Activated CD8-positive, alpha-beta T cell treated with anti-CD3 and anti-CD28 coated beads for 36 hours (primary cell): Measurements from ENCODE around the gene TWIST1. TPM values are rescaled to one million over a fixed set of nuclear protein-coding genes. Genes with fewer than 3 reads are reported as not detected.

Source experiments
- ATAC-seq: fragments of 200-7000 bp; cut with Tn5 transposase; one replicate; pipeline ENCODE4 v1.10.0; 2021; ENCODE audit warnings: mild to moderate bottlenecking, moderate library complexity
- CTCF ChIA-PET: fragments of 350-600 bp; sonication (Branson Sonifier 250); formaldehyde crosslinking; loops from one replicate; lab custom pipeline; 2021; ENCODE audit warnings: antibody characterized with exemption; lab: Charles Lee
- POLR2A ChIA-PET: fragments of 350-600 bp; sonication (Branson Sonifier 250); formaldehyde crosslinking; loops from one replicate; lab custom pipeline; 2021; ENCODE audit warnings: antibody characterized with exemption; lab: Charles Lee
- DNase-seq: peaks from one replicate; pipeline ENCODE4 v3.0.0-alpha.2; 2020
- H3K27ac Mint-ChIP-seq: one replicate; pipeline ENCODE4 v1.8.0; 2021; ENCODE audit warnings: mild to moderate bottlenecking, mixed read lengths
- H3K27me3 Mint-ChIP-seq: one replicate; pipeline ENCODE4 v1.8.0; 2021; ENCODE audit warnings: mixed read lengths
- H3K36me3 Mint-ChIP-seq: one replicate; pipeline ENCODE4 v1.8.0; 2021; ENCODE audit warnings: low read depth, mixed read lengths
- H3K4me1 Mint-ChIP-seq: one replicate; pipeline ENCODE4 v1.8.0; 2021; ENCODE audit warnings: low read depth, mixed read lengths
- H3K4me3 Mint-ChIP-seq: one replicate; pipeline ENCODE4 v1.8.0; 2021; ENCODE audit warnings: mild to moderate bottlenecking, moderate library complexity, mixed read lengths
- H3K9me3 Mint-ChIP-seq: one replicate; pipeline ENCODE4 v1.8.0; 2021; ENCODE audit warnings: mixed read lengths
- intact Hi-C: fragments of 100-400 bp; cut with micrococcal nuclease; formaldehyde crosslinking; loops from one replicate; pipeline ENCODE4 v1.10.0; 2022
- total RNA-seq, 2 experiments: library from RNA; stranded (reverse); gene quantifications; one replicate each; pipeline ENCODE4 v1.2.3, GENCODE V29; 2021
- TF ChIP-seq, protein P1 (sequence below): fragments of 200-600 bp; IDR thresholded peaks from one replicate; pipeline ENCODE4 v1.8.0; 2022; ENCODE audit warnings: antibody characterized with exemption, mild to moderate bottlenecking

TWIST1 gene
- total RNA-seq, 2 experiments from 2014 or later, result 0.20 TPM; not detected in 1

DNA sequence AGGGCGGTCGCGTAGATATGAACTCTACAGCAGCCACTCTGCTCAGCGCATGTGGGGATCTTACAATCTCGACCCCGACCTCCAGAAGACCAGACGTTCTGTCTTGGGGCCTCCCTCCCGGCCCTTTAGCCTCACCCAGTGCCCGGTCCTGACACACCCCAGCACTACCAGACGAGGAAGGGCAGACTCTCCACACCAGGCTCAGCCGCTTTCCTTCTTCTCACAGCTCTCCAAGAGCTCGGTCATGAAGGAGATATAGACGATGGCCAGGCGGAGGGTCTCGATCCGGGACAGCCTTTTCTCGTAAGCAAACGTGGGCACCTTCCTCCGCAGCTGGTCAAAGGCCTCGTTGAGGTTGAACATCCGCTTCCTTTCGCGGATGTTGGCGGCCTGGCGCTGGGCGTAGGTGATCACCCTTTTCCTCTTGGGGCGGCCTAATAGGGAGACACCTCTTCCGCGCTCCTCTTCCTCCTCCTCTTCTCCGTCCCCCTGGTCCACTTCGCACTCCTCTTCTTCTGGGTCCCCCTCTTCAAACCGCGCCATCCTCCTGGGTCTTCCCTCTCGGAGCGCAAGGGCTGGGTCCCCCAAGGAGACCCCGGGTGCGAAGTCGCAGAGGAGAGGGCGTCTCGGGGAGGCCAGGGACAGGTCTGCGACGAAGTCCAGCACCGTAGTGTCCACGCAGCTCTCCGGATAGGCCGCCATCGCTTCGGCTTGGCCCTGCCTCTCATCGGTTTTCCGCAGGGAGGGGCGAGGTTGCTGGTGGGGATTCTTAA lies 27.4 kb upstream of the TWIST1 start, which contains the start of gene FERD3L:
Gene FERD3L, minus strand, starts transcription at position 761 of the 773 bp plus-strand sequence. Its CDS starts 59 bp downstream, at position 702.
- intact Hi-C loops, result no loop called here
- ChIA-PET POLR2A (no interaction called here), CTCF (interaction anchor here (1.2 kb wide), 1 partner anchor 23 kb away, joined by 3 read pairs; no protein-coding TSS in a partner anchor)
- H3K9me3 Mint-ChIP-seq, result no peaks in the 10 kb centered on the region
- no peak within 1 kb of the TSS for H3K27ac Mint-ChIP-seq
- H3K4me1 Mint-ChIP-seq, result no peaks in the 10 kb centered on the region
- peaks cover 28% of the 10 kb centered on the region for H3K27me3 Mint-ChIP-seq
- no peaks in the 10 kb centered on the region for H3K36me3 Mint-ChIP-seq
- TF ChIP-seq, protein P1, sequence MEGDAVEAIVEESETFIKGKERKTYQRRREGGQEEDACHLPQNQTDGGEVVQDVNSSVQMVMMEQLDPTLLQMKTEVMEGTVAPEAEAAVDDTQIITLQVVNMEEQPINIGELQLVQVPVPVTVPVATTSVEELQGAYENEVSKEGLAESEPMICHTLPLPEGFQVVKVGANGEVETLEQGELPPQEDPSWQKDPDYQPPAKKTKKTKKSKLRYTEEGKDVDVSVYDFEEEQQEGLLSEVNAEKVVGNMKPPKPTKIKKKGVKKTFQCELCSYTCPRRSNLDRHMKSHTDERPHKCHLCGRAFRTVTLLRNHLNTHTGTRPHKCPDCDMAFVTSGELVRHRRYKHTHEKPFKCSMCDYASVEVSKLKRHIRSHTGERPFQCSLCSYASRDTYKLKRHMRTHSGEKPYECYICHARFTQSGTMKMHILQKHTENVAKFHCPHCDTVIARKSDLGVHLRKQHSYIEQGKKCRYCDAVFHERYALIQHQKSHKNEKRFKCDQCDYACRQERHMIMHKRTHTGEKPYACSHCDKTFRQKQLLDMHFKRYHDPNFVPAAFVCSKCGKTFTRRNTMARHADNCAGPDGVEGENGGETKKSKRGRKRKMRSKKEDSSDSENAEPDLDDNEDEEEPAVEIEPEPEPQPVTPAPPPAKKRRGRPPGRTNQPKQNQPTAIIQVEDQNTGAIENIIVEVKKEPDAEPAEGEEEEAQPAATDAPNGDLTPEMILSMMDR, result no peak
- ATAC-seq (no peak), DNase-seq (no peak)
- H3K4me3 Mint-ChIP-seq, result no peak within 1 kb of the TSS

DNA sequence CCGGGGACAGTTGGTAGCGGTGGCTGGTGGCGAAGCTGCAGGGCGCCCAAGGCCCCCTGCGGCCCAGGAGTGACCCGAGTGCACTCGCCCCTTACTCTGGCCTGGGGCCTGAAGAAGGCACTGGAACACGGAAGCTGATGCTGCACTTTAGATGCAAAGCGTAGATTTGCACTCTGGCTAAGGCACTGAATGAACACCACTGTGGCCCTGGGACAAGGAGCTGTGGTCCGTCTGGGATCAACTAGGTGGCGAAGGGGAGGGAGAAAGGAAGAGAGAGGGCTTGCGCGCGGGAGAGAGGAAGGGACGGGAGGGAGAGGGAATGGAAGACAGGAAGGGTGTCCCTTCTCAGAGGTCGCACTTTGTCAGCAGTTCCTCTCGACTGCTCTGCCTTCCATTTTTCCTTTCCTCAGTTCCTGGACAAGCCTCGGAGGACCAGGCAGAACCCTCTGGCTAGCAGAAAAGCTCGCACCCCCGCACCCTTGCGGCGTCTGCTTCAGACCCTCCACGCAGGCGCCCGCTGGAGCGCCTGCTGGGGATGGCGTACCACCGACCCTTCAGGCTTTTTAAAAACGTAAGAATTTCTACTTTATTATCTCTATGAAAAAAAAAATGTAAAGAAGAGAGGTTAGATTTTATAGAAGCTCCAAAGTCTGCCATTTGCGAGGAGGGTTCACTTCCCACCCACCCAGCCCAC lies 26.6 kb upstream of the TWIST1 start:
- DNase-seq (no peak), ATAC-seq (no peak)
- Mint-ChIP-seq H3K36me3 (no peaks in the 10 kb centered on the region), H3K27ac (no peak overlapping the region), H3K27me3 (peaks cover 28% of the 10 kb centered on the region), H3K9me3 (no peaks in the 10 kb centered on the region), H3K4me1 (no peaks in the 10 kb centered on the region), H3K4me3 (no peak overlapping the region)
- TF ChIP-seq, protein P1, result no peak
- intact Hi-C loops, result no loop called here
- CTCF ChIA-PET, result no interaction called here
- POLR2A ChIA-PET, result no interaction called here

DNA sequence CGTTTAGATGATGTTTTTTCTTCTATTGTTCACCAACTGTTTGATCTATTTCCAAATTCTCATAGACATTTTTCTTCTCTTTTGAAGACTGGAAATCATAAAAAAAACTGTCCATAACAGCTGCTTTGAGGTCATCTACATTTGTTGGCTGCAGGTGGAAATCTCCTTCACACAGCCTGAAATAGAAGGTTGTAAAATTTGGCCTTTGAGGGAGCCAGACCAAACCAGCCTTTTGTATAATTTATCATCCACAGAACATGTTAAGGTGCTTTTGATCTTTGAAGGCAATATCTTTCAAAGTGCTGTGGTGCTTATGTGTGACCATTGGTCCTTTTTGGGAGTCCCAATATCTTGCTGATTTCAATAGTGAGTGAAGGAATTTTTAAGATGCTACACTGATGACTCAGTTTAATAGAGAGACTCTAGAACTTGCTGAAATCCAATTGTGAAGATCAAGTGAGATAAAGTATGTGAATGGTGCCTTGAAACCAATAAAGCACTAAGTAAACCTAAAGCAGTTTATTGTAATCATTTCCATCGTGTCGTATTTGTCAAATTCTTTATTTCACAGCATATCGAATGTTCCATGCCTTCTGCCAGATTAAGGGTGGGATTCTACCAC lies 22.4 kb upstream of the TWIST1 start:
- DNase-seq, result no peak
- Mint-ChIP-seq H3K4me3 (no peak overlapping the region), H3K36me3 (no peaks in the 10 kb centered on the region), H3K27ac (no peak overlapping the region), H3K27me3 (peaks cover 16% of the 10 kb centered on the region), H3K9me3 (no peaks in the 10 kb centered on the region), H3K4me1 (no peaks in the 10 kb centered on the region)
- no peak for ATAC-seq
- ChIA-PET CTCF (no interaction called here), POLR2A (no interaction called here)
- intact Hi-C loops, result no loop called here
- TF ChIP-seq, protein P1, result no peak

DNA sequence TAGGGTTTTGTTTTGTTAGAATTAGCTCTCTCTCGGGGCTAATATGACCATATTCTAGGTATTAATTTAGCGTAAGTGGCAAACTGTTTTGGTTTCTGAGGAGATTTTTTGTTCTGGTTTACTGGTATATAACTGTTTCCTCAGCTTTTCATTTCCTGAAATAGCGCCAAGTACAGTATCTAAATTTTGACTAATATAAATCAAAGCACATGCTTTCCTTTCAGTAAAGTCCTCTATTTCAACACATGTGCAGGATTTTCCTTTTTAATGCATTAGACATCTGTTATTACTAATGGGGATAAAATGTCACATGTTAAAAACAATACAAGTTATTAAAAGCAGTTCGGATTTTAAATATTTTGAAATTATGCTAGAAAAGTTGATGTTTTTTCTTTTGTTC lies 16.4 kb upstream of the TWIST1 start:
- Mint-ChIP-seq H3K27me3 (no peaks in the 10 kb centered on the region), H3K4me3 (no peak overlapping the region), H3K9me3 (no peaks in the 10 kb centered on the region), H3K27ac (no peak overlapping the region), H3K4me1 (no peaks in the 10 kb centered on the region), H3K36me3 (no peaks in the 10 kb centered on the region)
- intact Hi-C loops, result no loop called here
- TF ChIP-seq, protein P1, result no peak
- ChIA-PET CTCF (no interaction called here), POLR2A (no interaction called here)
- no peak for ATAC-seq
- no peak for DNase-seq

DNA sequence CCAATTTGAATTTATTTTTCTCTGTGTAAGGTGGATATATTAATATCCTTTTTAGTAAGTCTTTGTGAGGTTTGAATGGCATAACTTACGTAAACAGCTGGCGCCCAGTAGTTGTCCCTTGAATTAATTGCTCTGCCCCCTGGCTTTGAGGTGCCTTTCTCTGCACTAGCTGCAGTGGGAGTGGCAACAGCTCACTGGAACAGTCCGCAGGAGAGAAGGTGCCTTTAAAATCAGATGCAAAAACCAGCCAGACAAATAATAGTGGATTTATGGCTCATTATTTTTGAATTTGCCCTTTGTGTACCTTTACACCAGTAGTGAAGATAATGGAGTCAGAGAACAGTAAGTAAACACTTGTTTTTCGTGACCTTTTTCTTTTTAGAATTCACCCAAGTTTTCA lies 16.0 kb upstream of the TWIST1 start:
- Mint-ChIP-seq H3K4me3 (no peak overlapping the region), H3K36me3 (no peaks in the 10 kb centered on the region), H3K4me1 (no peaks in the 10 kb centered on the region), H3K9me3 (no peaks in the 10 kb centered on the region), H3K27me3 (no peaks in the 10 kb centered on the region), H3K27ac (no peak overlapping the region)
- CTCF ChIA-PET, result no interaction called here
- TF ChIP-seq, protein P1, result no peak
- intact Hi-C loops, result no loop called here
- POLR2A ChIA-PET, result no interaction called here
- DNase-seq (no peak), ATAC-seq (no peak)
